ENCODE data around the gene ENOX1.

The ENOX1 gene

DNA sequence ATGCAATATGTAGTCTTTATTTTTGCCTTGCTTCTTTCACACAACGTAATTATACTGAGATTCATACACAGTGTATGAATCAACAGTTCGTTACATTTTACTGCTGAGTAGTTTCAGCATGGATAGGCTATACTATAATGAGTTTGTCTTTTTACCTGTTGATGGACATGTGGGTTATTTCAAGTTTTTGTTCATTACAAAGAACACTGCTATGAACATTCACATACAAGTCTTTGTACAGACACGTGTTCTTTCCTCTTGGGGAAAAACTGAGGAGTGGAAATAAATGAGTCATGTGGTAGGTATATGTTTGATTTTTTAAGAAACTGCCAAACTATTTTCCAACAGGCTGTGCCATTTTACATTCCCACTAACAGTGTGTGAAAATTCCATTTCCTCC is 35.1 kb downstream of the ENOX1 start:
- no peak for TF ChIP-seq ZNF302 (tag by site-specific recombination; IDR thresholded peaks at IDR 0.05; ENCODE audit: low read depth)
- no peak for TF ChIP-seq ZNF791 (tag by site-specific recombination; IDR thresholded peaks at IDR 0.05)
- no peak for TF ChIP-seq TCF7L2 (IDR thresholded peaks at IDR 0.05; ENCODE audit: borderline replicate concordance, low read depth, low read length)
- TF ChIP-seq, protein P1, sequence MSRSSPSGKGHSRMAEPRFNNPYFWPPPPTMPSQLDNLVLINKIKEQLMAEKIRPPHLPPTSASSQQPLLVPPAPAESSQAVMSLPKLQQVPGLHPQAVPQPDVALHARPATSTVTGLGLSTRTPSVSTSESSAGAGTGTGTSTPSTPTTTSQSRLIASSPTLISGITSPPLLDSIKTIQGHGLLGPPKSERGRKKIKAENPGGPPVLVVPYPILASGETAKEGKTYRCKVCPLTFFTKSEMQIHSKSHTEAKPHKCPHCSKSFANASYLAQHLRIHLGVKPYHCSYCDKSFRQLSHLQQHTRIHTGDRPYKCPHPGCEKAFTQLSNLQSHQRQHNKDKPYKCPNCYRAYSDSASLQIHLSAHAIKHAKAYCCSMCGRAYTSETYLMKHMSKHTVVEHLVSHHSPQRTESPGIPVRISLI (tag by site-specific recombination; IDR thresholded peaks at IDR 0.05), result no peak
- no peak for TF ChIP-seq ZNF707 (tag by site-specific recombination; IDR thresholded peaks at IDR 0.05)
- TF ChIP-seq SP3 (tag by site-specific recombination; IDR thresholded peaks at IDR 0.05), result no peak
- TF ChIP-seq, protein P2, sequence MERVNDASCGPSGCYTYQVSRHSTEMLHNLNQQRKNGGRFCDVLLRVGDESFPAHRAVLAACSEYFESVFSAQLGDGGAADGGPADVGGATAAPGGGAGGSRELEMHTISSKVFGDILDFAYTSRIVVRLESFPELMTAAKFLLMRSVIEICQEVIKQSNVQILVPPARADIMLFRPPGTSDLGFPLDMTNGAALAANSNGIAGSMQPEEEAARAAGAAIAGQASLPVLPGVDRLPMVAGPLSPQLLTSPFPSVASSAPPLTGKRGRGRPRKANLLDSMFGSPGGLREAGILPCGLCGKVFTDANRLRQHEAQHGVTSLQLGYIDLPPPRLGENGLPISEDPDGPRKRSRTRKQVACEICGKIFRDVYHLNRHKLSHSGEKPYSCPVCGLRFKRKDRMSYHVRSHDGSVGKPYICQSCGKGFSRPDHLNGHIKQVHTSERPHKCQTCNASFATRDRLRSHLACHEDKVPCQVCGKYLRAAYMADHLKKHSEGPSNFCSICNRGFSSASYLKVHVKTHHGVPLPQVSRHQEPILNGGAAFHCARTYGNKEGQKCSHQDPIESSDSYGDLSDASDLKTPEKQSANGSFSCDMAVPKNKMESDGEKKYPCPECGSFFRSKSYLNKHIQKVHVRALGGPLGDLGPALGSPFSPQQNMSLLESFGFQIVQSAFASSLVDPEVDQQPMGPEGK (tag by site-specific recombination; IDR thresholded peaks at IDR 0.05), result no peak
- TF ChIP-seq ZNF521 (tag by site-specific recombination; IDR thresholded peaks at IDR 0.05), result no peak
- TF ChIP-seq ZNF555 (tag by site-specific recombination; conservative IDR thresholded peaks at IDR 0.05), result no peak
- TF ChIP-seq, protein P3, sequence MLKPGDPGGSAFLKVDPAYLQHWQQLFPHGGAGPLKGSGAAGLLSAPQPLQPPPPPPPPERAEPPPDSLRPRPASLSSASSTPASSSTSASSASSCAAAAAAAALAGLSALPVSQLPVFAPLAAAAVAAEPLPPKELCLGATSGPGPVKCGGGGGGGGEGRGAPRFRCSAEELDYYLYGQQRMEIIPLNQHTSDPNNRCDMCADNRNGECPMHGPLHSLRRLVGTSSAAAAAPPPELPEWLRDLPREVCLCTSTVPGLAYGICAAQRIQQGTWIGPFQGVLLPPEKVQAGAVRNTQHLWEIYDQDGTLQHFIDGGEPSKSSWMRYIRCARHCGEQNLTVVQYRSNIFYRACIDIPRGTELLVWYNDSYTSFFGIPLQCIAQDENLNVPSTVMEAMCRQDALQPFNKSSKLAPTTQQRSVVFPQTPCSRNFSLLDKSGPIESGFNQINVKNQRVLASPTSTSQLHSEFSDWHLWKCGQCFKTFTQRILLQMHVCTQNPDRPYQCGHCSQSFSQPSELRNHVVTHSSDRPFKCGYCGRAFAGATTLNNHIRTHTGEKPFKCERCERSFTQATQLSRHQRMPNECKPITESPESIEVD (tag by site-specific recombination; IDR thresholded peaks at IDR 0.05), result 0 out of 2 replicates have a peak, but pooled peaks have one; percentile 6
- TF ChIP-seq SCRT2 (tag by site-specific recombination; IDR thresholded peaks at IDR 0.05), result peak; percentile 71
- TF ChIP-seq KLF9 (tag by site-specific recombination; IDR thresholded peaks at IDR 0.05; ENCODE audit: low read depth), result no peak
- TF ChIP-seq REPIN1 (tag by site-specific recombination; IDR thresholded peaks at IDR 0.05; ENCODE audit: low read depth), result no peak
- Histone ChIP-seq H3K27ac (ENCODE audit: extremely low read depth, low read depth, low read length) (no peak overlapping the region), H3K9me3 (ENCODE audit: control insufficient read depth, insufficient read depth, low read depth, low read length) (no peaks in the 10 kb centered on the region), H3K36me3 (ENCODE audit: control insufficient read depth in 2 of 2, insufficient read depth in 1 of 2, low read length in 2 of 2) (no peaks in the 10 kb centered on the region), H3K4me1 (ENCODE audit: control insufficient read depth, insufficient read depth, low read length) (no peaks in the 10 kb centered on the region), H3K4me3 (ENCODE audit: low read depth, low read length) (no peak overlapping the region)
- POLR2A ChIA-PET, result no interaction called here
- CTCF ChIA-PET, result no interaction called here

DNA sequence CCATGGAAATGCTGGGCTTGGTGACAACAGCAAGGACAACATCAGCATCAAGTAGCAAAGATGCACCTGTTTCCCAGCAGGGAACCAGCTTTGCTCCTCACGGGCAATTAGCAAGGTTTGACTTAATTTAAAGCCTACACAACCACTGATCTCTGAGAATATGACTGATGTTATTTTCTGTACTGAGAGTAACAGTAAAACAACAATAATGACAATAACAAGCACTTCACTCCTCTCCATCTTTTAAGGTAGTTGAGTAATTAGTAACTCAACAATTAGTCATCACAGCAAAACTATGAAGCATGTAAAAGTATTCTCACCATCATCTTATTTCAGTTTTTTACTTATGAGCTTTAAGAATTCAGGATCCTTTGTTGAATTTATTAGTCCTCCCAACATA is 37.3 kb downstream of the ENOX1 start:
- Histone ChIP-seq H3K4me1 (ENCODE audit: control insufficient read depth, insufficient read depth, low read length) (no peaks in the 10 kb centered on the region), H3K27ac (ENCODE audit: extremely low read depth, low read depth, low read length) (no peak overlapping the region), H3K36me3 (ENCODE audit: control insufficient read depth in 2 of 2, insufficient read depth in 1 of 2, low read length in 2 of 2) (no peaks in the 10 kb centered on the region), H3K9me3 (ENCODE audit: control insufficient read depth, insufficient read depth, low read depth, low read length) (no peaks in the 10 kb centered on the region), H3K4me3 (ENCODE audit: low read depth, low read length) (no peak overlapping the region)
- ChIA-PET POLR2A (no interaction called here), CTCF (no interaction called here)
- TF ChIP-seq, protein P4, sequence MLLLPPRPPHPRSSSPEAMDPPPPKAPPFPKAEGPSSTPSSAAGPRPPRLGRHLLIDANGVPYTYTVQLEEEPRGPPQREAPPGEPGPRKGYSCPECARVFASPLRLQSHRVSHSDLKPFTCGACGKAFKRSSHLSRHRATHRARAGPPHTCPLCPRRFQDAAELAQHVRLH (tag by site-specific recombination; IDR thresholded peaks at IDR 0.05), result no peak
- TF ChIP-seq ZNF302 (tag by site-specific recombination; IDR thresholded peaks at IDR 0.05; ENCODE audit: low read depth), result no peak
- TF ChIP-seq, protein P5, sequence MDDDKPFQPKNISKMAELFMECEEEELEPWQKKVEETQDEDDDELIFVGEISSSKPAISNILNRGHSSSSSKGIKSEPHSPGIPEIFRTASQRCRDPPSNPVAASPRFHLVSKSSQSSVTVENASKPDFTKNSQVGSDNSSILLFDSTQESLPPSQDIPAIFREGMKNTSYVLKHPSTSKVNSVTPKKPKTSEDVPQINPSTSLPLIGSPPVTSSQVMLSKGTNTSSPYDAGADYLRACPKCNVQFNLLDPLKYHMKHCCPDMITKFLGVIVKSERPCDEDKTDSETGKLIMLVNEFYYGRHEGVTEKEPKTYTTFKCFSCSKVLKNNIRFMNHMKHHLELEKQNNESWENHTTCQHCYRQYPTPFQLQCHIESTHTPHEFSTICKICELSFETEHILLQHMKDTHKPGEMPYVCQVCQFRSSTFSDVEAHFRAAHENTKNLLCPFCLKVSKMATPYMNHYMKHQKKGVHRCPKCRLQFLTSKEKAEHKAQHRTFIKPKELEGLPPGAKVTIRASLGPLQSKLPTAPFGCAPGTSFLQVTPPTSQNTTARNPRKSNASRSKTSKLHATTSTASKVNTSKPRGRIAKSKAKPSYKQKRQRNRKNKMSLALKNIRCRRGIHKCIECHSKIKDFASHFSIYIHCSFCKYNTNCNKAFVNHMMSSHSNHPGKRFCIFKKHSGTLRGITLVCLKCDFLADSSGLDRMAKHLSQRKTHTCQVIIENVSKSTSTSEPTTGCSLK (tag by site-specific recombination; IDR thresholded peaks at IDR 0.05), result no peak
- TF ChIP-seq, protein P3 (tag by site-specific recombination; IDR thresholded peaks at IDR 0.05), result no peak
- TF ChIP-seq ZNF623 (tag by site-specific recombination; IDR thresholded peaks at IDR 0.05), result no peak
- no peak for TF ChIP-seq ZXDB (tag by site-specific recombination; IDR thresholded peaks at IDR 0.05)
- TF ChIP-seq OSR2 (tag by site-specific recombination; IDR thresholded peaks at IDR 0.05), result no peak
- no peak for TF ChIP-seq GLIS1 (tag by site-specific recombination; IDR thresholded peaks at IDR 0.05)
- TF ChIP-seq, protein P6, sequence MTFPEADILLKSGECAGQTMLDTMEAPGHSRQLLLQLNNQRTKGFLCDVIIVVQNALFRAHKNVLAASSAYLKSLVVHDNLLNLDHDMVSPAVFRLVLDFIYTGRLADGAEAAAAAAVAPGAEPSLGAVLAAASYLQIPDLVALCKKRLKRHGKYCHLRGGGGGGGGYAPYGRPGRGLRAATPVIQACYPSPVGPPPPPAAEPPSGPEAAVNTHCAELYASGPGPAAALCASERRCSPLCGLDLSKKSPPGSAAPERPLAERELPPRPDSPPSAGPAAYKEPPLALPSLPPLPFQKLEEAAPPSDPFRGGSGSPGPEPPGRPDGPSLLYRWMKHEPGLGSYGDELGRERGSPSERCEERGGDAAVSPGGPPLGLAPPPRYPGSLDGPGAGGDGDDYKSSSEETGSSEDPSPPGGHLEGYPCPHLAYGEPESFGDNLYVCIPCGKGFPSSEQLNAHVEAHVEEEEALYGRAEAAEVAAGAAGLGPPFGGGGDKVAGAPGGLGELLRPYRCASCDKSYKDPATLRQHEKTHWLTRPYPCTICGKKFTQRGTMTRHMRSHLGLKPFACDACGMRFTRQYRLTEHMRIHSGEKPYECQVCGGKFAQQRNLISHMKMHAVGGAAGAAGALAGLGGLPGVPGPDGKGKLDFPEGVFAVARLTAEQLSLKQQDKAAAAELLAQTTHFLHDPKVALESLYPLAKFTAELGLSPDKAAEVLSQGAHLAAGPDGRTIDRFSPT (tag by site-specific recombination; IDR thresholded peaks at IDR 0.05), result no peak
- no peak for TF ChIP-seq ZNF266 (tag by site-specific recombination; IDR thresholded peaks at IDR 0.05; ENCODE audit: low read depth)
- TF ChIP-seq RBAK (tag by site-specific recombination; IDR thresholded peaks at IDR 0.05), result no peak
- no peak for TF ChIP-seq ZNF843 (tag by site-specific recombination; IDR thresholded peaks at IDR 0.05)
- no peak for TF ChIP-seq KLF9 (tag by site-specific recombination; IDR thresholded peaks at IDR 0.05; ENCODE audit: low read depth)

All from HEK293 (cell line).